Breast epithelium (tissue), 4 donors: ENCODE data around the gene SLC12A7. TPM values are rescaled to one million over a fixed set of nuclear protein-coding genes. Genes with fewer than 3 reads are reported as not detected.

Experiments
- DNase-seq, 2 donors: peaks; one replicate each; pipeline ENCODE4 v3.0.0-alpha.2; 2019; ENCODE audit warnings: low spot score in 2 of 2
- H3K27ac ChIP-seq, 2 donors: fragments of 200-600 bp; sonication (generic) in 1 of 2; one replicate each; pipeline ENCODE4 v1.5.1; 2016 to 2019; ENCODE audit warnings: mild to moderate bottlenecking in 1 of 2
- H3K27me3 ChIP-seq, 2 donors: fragments of 200-600 bp; sonication (generic) in 1 of 2; one replicate each; pipeline versions ENCODE4 v1.5.1 to v1.6.0; 2017 to 2019; ENCODE audit warnings: control low read depth in 1 of 2, mild to moderate bottlenecking in 1 of 2
- H3K36me3 ChIP-seq: fragments of 200-600 bp; one replicate; pipeline ENCODE4 v1.5.1; 2019
- H3K4me1 ChIP-seq, 2 donors: fragments of 200-600 bp; sonication (generic); one replicate each; pipeline ENCODE4 v1.5.1; 2016 to 2019; ENCODE audit warnings: control low read depth in 1 of 2
- H3K4me3 ChIP-seq, 3 donors: fragments of 200-600 bp; sonication (generic); 1 replicate in 2 of 3; 2 replicates in 1 of 3; pipeline ENCODE4 v1.5.1; 2016 to 2019; ENCODE audit warnings: mild to moderate bottlenecking in 3 of 3, moderate library complexity in 2 of 3
- H3K9me3 ChIP-seq, 2 donors: fragments of 200-600 bp; sonication (generic) in 1 of 2; one replicate each; pipeline ENCODE4 v1.5.1; 2016 to 2019; ENCODE audit warnings: control low read depth in 1 of 2
- POLR2A ChIP-seq: fragments of 450-650 bp; IDR thresholded peaks from one replicate; pipeline ENCODE4 v1.6.1; 2016; ENCODE audit warnings: antibody characterized with exemption, mild to moderate bottlenecking, moderate library complexity
- POLR2AphosphoS5 ChIP-seq, 3 donors: sonication (generic); formaldehyde crosslinking; IDR thresholded peaks; one replicate each; pipeline ENCODE4 v1.6.1; 2017; ENCODE audit warnings: antibody characterized with exemption in 3 of 3
- intact Hi-C: fragments of 100-400 bp; cut with DNase I; formaldehyde crosslinking; loops from one replicate; pipeline ENCODE4 v1.15.1; 2023; ENCODE audit warnings: low total_unique reads
- total RNA-seq, 3 donors: library from RNA; depleted of rRNA; stranded (reverse); fragments of >200 nt; gene quantifications; one replicate each; pipeline ENCODE4 v1.1.0, GENCODE V29; 2016
- TF ChIP-seq, protein P1 (sequence below), 3 donors: fragments of 450-650 bp; IDR thresholded peaks; one replicate each; pipeline ENCODE4 v1.5.1; 2016 to 2017; ENCODE audit warnings: antibody characterized with exemption in 3 of 3, mild to moderate bottlenecking in 3 of 3, moderate library complexity in 3 of 3

The SLC12A7 gene
- total RNA-seq, 3 donors from 2014 or later = 21.4 to 31.5 (median 25.0) TPM

- TF ChIP-seq POLR2AphosphoS5 (IDR thresholded peaks at IDR 0.05) (no peak), POLR2A (no peak)
- TF ChIP-seq, protein P1, sequence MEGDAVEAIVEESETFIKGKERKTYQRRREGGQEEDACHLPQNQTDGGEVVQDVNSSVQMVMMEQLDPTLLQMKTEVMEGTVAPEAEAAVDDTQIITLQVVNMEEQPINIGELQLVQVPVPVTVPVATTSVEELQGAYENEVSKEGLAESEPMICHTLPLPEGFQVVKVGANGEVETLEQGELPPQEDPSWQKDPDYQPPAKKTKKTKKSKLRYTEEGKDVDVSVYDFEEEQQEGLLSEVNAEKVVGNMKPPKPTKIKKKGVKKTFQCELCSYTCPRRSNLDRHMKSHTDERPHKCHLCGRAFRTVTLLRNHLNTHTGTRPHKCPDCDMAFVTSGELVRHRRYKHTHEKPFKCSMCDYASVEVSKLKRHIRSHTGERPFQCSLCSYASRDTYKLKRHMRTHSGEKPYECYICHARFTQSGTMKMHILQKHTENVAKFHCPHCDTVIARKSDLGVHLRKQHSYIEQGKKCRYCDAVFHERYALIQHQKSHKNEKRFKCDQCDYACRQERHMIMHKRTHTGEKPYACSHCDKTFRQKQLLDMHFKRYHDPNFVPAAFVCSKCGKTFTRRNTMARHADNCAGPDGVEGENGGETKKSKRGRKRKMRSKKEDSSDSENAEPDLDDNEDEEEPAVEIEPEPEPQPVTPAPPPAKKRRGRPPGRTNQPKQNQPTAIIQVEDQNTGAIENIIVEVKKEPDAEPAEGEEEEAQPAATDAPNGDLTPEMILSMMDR (IDR thresholded peaks at IDR 0.05) = no peak
- Histone ChIP-seq H3K36me3 (no peaks in the 10 kb centered on the region), H3K4me3 (peak overlapping the region in 2 of 3 donors; percentile 67 to 84), H3K27ac (peak overlapping the region in 1 of 2 donors; percentile 26), H3K4me1 (peaks cover 5 to 16% of the 10 kb centered on the region in 2 donors), H3K9me3 (no peaks in the 10 kb centered on the region), H3K27me3 (peaks cover 0 to 13% of the 10 kb centered on the region in 2 donors)
- DNase-seq = peak; percentile 17 to 36
- intact Hi-C loops = loop anchor here (1.0 kb wide), 1 partner anchor 18 kb away; no protein-coding TSS in a partner anchor
Measured at GRCh38 chr5:1007681-1008450, 104.0 kb downstream of the SLC12A7 start.

- intact Hi-C loops = no loop called here
- peaks cover 5 to 16% of the 10 kb centered on the region in 2 donors for H3K4me1 ChIP-seq
- H3K9me3 ChIP-seq = no peaks in the 10 kb centered on the region
- no peaks in the 10 kb centered on the region for H3K36me3 ChIP-seq
- TF ChIP-seq POLR2A (no peak), POLR2AphosphoS5 (IDR thresholded peaks at IDR 0.05) (no peak)
- TF ChIP-seq, protein P1 (IDR thresholded peaks at IDR 0.05) = no peak
- peak; percentile 8 to 40 for DNase-seq
- peaks cover 0 to 13% of the 10 kb centered on the region in 2 donors for H3K27me3 ChIP-seq
- H3K4me3 ChIP-seq = peak overlapping the region in 1 of 3 donors; percentile 84
- no peak overlapping the region for H3K27ac ChIP-seq
Measured at GRCh38 chr5:1007221-1007680, 104.6 kb downstream of the SLC12A7 start.

- DNase-seq = peak in 1 of 2 donors; percentile 13
- no peaks in the 10 kb centered on the region for H3K36me3 ChIP-seq
- no peaks in the 10 kb centered on the region for H3K9me3 ChIP-seq
- H3K27ac ChIP-seq = no peak overlapping the region
- no peak overlapping the region for H3K4me3 ChIP-seq
- TF ChIP-seq POLR2A = no peak
- no peak for TF ChIP-seq POLR2AphosphoS5 (IDR thresholded peaks at IDR 0.05)
- TF ChIP-seq, protein P1 (IDR thresholded peaks at IDR 0.05) = no peak
- intact Hi-C loops = no loop called here
- H3K27me3 ChIP-seq = peaks cover 0 to 13% of the 10 kb centered on the region in 2 donors
- H3K4me1 ChIP-seq = peaks cover 5 to 16% of the 10 kb centered on the region in 2 donors
Measured at GRCh38 chr5:1006656-1007071, 105.2 kb downstream of the SLC12A7 start.

- no peak for TF ChIP-seq POLR2A
- TF ChIP-seq, protein P1 (IDR thresholded peaks at IDR 0.05) = no peak
- no peak for TF ChIP-seq POLR2AphosphoS5 (IDR thresholded peaks at IDR 0.05)
- peak overlapping the region in 1 of 3 donors; percentile 11 for H3K4me3 ChIP-seq
- H3K27me3 ChIP-seq = peaks cover 0 to 13% of the 10 kb centered on the region in 2 donors
- H3K27ac ChIP-seq = no peak overlapping the region
- no peaks in the 10 kb centered on the region for H3K9me3 ChIP-seq
- no peaks in the 10 kb centered on the region for H3K36me3 ChIP-seq
- intact Hi-C loops = no loop called here
- peaks cover 5 to 16% of the 10 kb centered on the region in 2 donors for H3K4me1 ChIP-seq
- DNase-seq = peak; percentile 13 to 31
Measured at GRCh38 chr5:1005904-1006655, 105.8 kb downstream of the SLC12A7 start.
